ENCODE measurements around the gene NUDT17.

NUDT17 gene

GRCh38 chr1:145889722-145890121 lies 44.3 kb downstream of the NUDT17 start:
- DNase-seq: no peak

DNA sequence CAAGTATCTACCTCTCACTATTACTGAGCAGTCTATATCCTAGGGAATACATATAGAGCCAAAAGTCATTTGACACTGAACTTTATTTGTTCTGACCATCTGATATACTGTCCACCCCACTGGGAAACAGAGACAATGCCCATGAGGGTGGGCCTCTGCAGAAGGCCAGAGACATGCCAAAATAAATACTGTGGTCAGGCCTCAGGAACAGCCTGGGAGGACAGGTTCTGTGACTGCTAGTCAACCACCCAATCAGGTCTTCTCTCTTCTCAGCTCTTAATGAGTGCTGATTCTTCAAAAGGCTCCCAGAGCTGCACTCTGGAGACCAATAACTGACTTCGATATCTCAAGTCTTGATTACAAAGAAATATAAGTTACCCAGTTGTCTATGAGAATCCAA lies 45.7 kb downstream of the NUDT17 start:
- no peak for DNase-seq

DNA sequence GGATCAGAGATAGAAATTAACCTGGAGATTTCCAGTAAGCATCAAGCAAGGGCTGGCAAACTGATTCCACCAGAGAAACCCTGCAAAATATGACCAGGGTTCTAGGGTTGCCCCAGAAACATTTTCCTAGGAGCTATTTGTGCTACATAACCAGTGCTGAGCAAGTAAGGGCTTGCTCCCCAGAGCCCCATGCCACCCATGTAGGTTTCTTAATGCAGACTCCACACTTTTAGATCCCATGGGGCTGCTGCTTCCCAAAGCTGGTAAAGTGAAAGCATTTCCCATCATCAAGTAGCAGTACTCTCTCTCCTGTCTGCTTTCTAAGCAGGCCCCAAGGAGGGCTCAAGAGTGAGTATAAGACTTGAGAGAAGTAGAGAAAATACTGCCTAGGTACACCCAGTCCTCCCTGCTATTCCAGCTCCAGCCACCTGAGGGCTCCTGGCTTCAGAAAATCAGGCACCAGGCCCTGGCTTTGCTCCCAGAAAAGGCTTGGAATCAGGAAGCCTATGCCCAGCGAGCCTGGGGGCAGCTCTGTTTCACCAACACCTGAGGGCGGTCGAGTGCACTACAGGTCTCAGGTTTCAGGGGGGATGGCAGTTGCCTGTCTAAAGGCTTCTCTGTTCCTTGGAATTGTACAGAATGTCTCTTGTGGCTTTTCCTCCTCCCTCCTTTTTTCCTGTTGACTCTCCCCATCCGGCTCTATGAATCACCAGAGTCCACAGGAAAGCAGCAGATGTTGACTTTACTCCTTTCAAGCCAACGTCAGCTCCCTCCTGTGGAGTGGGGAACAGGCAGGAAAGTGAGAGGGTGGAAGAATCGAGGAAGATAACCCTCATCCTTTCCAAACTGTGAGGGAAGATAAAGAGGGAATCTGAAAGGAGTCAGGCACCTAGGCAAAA lies 46.4 kb downstream of the NUDT17 start:
- DNase-seq: peak; percentile 23 to 92 (median 81)

- peak in 3 of 51 donors; percentile 9 to 31 (median 30) for DNase-seq
Observed at GRCh38 chr1:145892486-145893087, 47.2 kb downstream of the NUDT17 start.

DNA sequence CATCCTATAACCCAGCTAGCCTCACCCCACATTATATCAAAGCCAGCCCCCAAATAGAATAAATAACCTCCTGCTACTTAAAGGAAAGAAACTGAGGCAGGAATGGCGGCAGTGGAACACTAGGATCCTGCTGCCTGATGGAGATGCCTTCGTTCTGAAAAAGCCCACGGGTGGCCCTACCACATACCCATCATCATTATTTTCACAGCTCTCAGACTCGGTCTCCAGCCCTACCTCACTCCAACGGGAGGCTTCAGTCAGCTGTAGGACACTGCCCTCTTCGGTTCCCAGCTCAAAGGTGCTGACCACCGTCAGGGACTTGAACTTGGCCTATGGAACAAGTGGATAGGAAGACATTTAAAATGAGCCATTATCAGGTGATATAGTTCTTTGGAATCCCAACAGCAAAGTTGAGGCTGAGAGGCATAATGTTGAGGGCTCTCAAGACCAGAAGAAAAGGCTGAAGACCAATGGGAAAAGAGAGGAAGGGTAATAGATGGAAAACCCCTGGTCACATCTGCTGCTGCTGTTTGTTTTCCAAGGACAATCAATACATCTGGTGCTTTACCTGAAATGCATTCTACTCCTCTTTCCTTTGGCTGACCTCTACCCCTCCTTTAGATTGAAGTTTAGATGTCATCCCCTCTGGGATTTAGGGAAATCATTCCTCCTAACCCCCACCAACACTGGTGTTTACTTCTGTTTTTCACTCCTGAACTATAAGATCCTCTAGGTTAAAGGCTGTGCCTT lies 48.1 kb downstream of the NUDT17 start:
- no peak for DNase-seq

DNA sequence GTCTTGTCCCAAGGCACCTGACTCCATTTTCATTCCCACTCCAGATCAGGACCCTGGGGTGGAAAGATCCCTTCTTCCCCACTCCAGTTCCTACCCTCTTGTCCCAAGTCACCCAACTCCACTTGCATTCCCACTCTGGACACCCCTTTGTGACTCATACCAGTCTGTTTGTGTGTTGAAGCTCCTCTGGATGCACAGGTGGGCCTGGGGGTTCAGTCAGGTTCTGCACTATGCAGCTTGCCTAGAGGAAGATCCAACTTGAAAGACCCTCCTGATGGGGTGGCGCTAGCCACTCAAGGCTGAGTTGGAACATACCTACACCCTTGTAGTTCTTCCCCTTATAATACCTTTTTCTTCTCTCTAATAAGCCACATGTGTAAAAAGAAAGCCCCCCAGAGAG lies 50.0 kb downstream of the NUDT17 start:
- no peak for DNase-seq

GRCh38 chr1:145897969-145898368 lies 52.5 kb downstream of the NUDT17 start:
- DNase-seq: no peak
